Pons (tissue), 1 donor: ENCODE measurements around the gene ANKS1A.
A peak's percentile ranks its signal among the peaks of the same experiment; 100 is the strongest.
"Not testable (repeated sequence)": the region's sequence is repeated elsewhere in the genome, so short reads cannot be mapped to it uniquely, and the experiment has no call there.

Experiments used
- DNase-seq: peaks from one replicate; pipeline ENCODE4 v3.0.0-alpha.2; 2016; ENCODE audit warnings: low spot score

ANKS1A gene

GRCh38 chr6:34888874-34889555 is at the start of gene ANKS1A:
ANKS1A (plus strand) TSS chr6:34889255; CDS start chr6:34889403, 148 bp downstream.
- DNase-seq, result peak; percentile 70

- DNase-seq, result no peak
These were observed 49.2 kb upstream of the ANKS1A start for GRCh38 chr6:34839666-34840352.

- DNase-seq, result not testable (repeated sequence)
These were observed 40.0 kb upstream of the ANKS1A start for GRCh38 chr6:34849066-34849465.

GRCh38 chr6:34851361-34851760 is 37.7 kb upstream of the ANKS1A start:
- DNase-seq, result no peak

GRCh38 chr6:34852406-34853085 is 36.5 kb upstream of the ANKS1A start:
- DNase-seq, result no peak

GRCh38 chr6:34855463-34855862 is 33.6 kb upstream of the ANKS1A start:
- DNase-seq, result no peak

- DNase-seq, result no peak
These were observed 30.4 kb upstream of the ANKS1A start for GRCh38 chr6:34858681-34859080.

- DNase-seq, result no peak
These were observed 29.1 kb upstream of the ANKS1A start for GRCh38 chr6:34859951-34860350.

- DNase-seq, result no peak
These were observed 28.3 kb upstream of the ANKS1A start for GRCh38 chr6:34860776-34861175.

- no peak for DNase-seq
These were observed 25.0 kb upstream of the ANKS1A start for GRCh38 chr6:34864007-34864406.

- no peak for DNase-seq
These were observed 23.9 kb upstream of the ANKS1A start for GRCh38 chr6:34865107-34865506.

GRCh38 chr6:34866509-34866908 is 22.5 kb upstream of the ANKS1A start:
- no peak for DNase-seq

- no peak for DNase-seq
These were observed 21.6 kb upstream of the ANKS1A start for GRCh38 chr6:34867484-34867883.

GRCh38 chr6:34871853-34872252 is 17.2 kb upstream of the ANKS1A start:
- DNase-seq, result no peak

- no peak for DNase-seq
These were observed 16.7 kb upstream of the ANKS1A start for GRCh38 chr6:34872332-34872731.

- no peak for DNase-seq
These were observed 13.5 kb upstream of the ANKS1A start for GRCh38 chr6:34875292-34876213.

GRCh38 chr6:34876472-34876871 is 12.6 kb upstream of the ANKS1A start:
- no peak for DNase-seq

GRCh38 chr6:34877259-34877658 is 11.8 kb upstream of the ANKS1A start:
- DNase-seq, result no peak

GRCh38 chr6:34877869-34878485 is 11.1 kb upstream of the ANKS1A start:
- no peak for DNase-seq

GRCh38 chr6:34884073-34884472 is 5.0 kb upstream of the ANKS1A start:
- not testable (repeated sequence) for DNase-seq

GRCh38 chr6:34884996-34885395 is 4.1 kb upstream of the ANKS1A start:
- DNase-seq, result no peak

GRCh38 chr6:34885837-34886236 is 3.2 kb upstream of the ANKS1A start:
- not testable (repeated sequence) for DNase-seq
